HEK293 (cell line): ENCODE measurements around the gene FAM168B.
A peak's percentile ranks its signal among the peaks of the same experiment; 100 is the strongest.
"Not testable (repeated sequence)": the region's sequence is repeated elsewhere in the genome, so short reads cannot be mapped to it uniquely, and the experiment has no call there.

ENCODE experiments used
- CTCF ChIA-PET: fragments of 350-600 bp; formaldehyde crosslinking; extraction: SDS; loops from one replicate; lab custom pipeline; 2021; ENCODE audit warnings: antibody characterized with exemption; lab: Yijun Ruan, JAX
- POLR2A ChIA-PET: fragments of 300-600 bp; formaldehyde crosslinking; extraction: SDS; loops from one replicate; lab custom pipeline; 2020; ENCODE audit warnings: antibody characterized with exemption, inconsistent platforms; lab: Yijun Ruan, JAX
- H3K27ac ChIP-seq: fragments of 200-500 bp; sonication (Bioruptor generic); 2 replicates; pipeline ENCODE4 v1.5.1; 2014; ENCODE audit warnings: low read depth, low read length, control low read depth, inconsistent platforms; ENCODE audit errors: extremely low read depth
- H3K36me3 ChIP-seq, 2 experiments: fragments of 200-500 bp in 1 of 2; sonication (Bioruptor generic) in 1 of 2; 1 replicate in 1 of 2; 2 replicates in 1 of 2; pipeline ENCODE4 v1.5.1; 2014 to 2017; ENCODE audit warnings: inconsistent platforms in 2 of 2, low read length in 2 of 2; ENCODE audit not compliant: control insufficient read depth in 2 of 2, insufficient read depth in 1 of 2
- H3K4me1 ChIP-seq: fragments of 200-500 bp; sonication (Bioruptor generic); 2 replicates; pipeline ENCODE4 v1.5.1; 2014; ENCODE audit warnings: mild to moderate bottlenecking, low read length, inconsistent platforms; ENCODE audit not compliant: control insufficient read depth, insufficient read depth
- H3K4me3 ChIP-seq: 2 replicates; pipeline ENCODE4 v1.5.1; 2011; ENCODE audit warnings: low read depth, mild to moderate bottlenecking, control low read depth, low read length, moderate library complexity
- H3K9me3 ChIP-seq: fragments of 200-500 bp; sonication (Bioruptor generic); 2 replicates; pipeline ENCODE4 v1.5.1; 2014; ENCODE audit warnings: low read depth, low read length, inconsistent platforms; ENCODE audit not compliant: control insufficient read depth, insufficient read depth
- KLF7 ChIP-seq: fragments of 450-650 bp; formaldehyde crosslinking; IDR thresholded peaks from 2 replicates; pipeline ENCODE4 v1.5.1; 2016; ENCODE audit warnings: missing biosample characterization, missing genetic modification characterization, borderline replicate concordance
- TRIM28 ChIP-seq: IDR thresholded peaks from 2 replicates; pipeline ENCODE4 v1.6.1; 2011; ENCODE audit warnings: low read length, control low read depth, borderline replicate concordance
- ZFP3 ChIP-seq: fragments of 450-650 bp; formaldehyde crosslinking; IDR thresholded peaks from 2 replicates; pipeline ENCODE4 v1.5.1; 2016; ENCODE audit warnings: low read depth, missing biosample characterization, missing genetic modification characterization
- ZNF121 ChIP-seq: fragments of 450-650 bp; formaldehyde crosslinking; IDR thresholded peaks from 2 replicates; pipeline ENCODE4 v1.5.1; 2016; ENCODE audit warnings: missing biosample characterization, missing genetic modification characterization
- ZNF174 ChIP-seq: fragments of 450-650 bp; formaldehyde crosslinking; IDR thresholded peaks from 2 replicates; pipeline ENCODE4 v1.5.0; 2017; ENCODE audit warnings: missing biosample characterization, mild to moderate bottlenecking, missing genetic modification characterization
- ZNF223 ChIP-seq: fragments of 450-650 bp; formaldehyde crosslinking; IDR thresholded peaks from 2 replicates; pipeline ENCODE4 v1.5.1; 2016; ENCODE audit warnings: missing biosample characterization, missing genetic modification characterization
- ZNF239 ChIP-seq: fragments of 450-650 bp; formaldehyde crosslinking; IDR thresholded peaks from 2 replicates; pipeline ENCODE4 v1.5.1; 2016; ENCODE audit warnings: missing biosample characterization, missing genetic modification characterization
- ZNF311 ChIP-seq: fragments of 450-650 bp; formaldehyde crosslinking; IDR thresholded peaks from 2 replicates; pipeline ENCODE4 v1.5.1; 2017; ENCODE audit warnings: missing biosample characterization, missing genetic modification characterization, borderline replicate concordance
- ZNF426 ChIP-seq: fragments of 450-650 bp; formaldehyde crosslinking; IDR thresholded peaks from 2 replicates; pipeline ENCODE4 v1.5.1; 2017; ENCODE audit warnings: missing biosample characterization, missing genetic modification characterization, mild to moderate bottlenecking, inconsistent platforms, moderate library complexity
- ZNF488 ChIP-seq: fragments of 450-650 bp; formaldehyde crosslinking; IDR thresholded peaks from 2 replicates; pipeline ENCODE4 v1.5.1; 2016; ENCODE audit warnings: missing biosample characterization, missing genetic modification characterization
- ZNF521 ChIP-seq: fragments of 450-650 bp; formaldehyde crosslinking; IDR thresholded peaks from 2 replicates; pipeline ENCODE4 v1.5.1; 2017; ENCODE audit warnings: missing biosample characterization, mild to moderate bottlenecking, missing genetic modification characterization
- ZNF558 ChIP-seq: fragments of 450-650 bp; formaldehyde crosslinking; IDR thresholded peaks from 2 replicates; pipeline ENCODE4 v1.5.1; 2016; ENCODE audit warnings: missing biosample characterization, missing genetic modification characterization
- ZNF560 ChIP-seq: fragments of 450-650 bp; formaldehyde crosslinking; IDR thresholded peaks from 2 replicates; pipeline ENCODE4 v1.5.1; 2017; ENCODE audit warnings: missing biosample characterization, missing genetic modification characterization, borderline replicate concordance
- ZNF621 ChIP-seq: fragments of 450-650 bp; formaldehyde crosslinking; IDR thresholded peaks from 2 replicates; pipeline ENCODE4 v1.5.1; 2017; ENCODE audit warnings: missing biosample characterization, missing genetic modification characterization
- ZNF654 ChIP-seq: fragments of 450-650 bp; formaldehyde crosslinking; IDR thresholded peaks from 2 replicates; pipeline ENCODE4 v1.5.1; 2016; ENCODE audit warnings: low read depth, missing biosample characterization, missing genetic modification characterization
- ZNF664 ChIP-seq: fragments of 450-650 bp; formaldehyde crosslinking; IDR thresholded peaks from 2 replicates; pipeline ENCODE4 v1.5.1; 2016; ENCODE audit warnings: missing biosample characterization, missing genetic modification characterization
- ZNF777 ChIP-seq: fragments of 450-650 bp; formaldehyde crosslinking; IDR thresholded peaks from 2 replicates; pipeline ENCODE4 v1.5.1; 2017; ENCODE audit warnings: missing biosample characterization, missing genetic modification characterization, borderline replicate concordance
- ZNF785 ChIP-seq: fragments of 450-650 bp; formaldehyde crosslinking; IDR thresholded peaks from 2 replicates; pipeline ENCODE4 v1.5.1; 2016; ENCODE audit warnings: missing biosample characterization, missing genetic modification characterization
- ZNF791 ChIP-seq: fragments of 450-650 bp; formaldehyde crosslinking; IDR thresholded peaks from 2 replicates; pipeline ENCODE4 v1.5.1; 2016; ENCODE audit warnings: missing biosample characterization, missing genetic modification characterization
- ZSCAN5A ChIP-seq: fragments of 450-650 bp; formaldehyde crosslinking; IDR thresholded peaks from 2 replicates; pipeline ENCODE4 v1.5.1; 2016; ENCODE audit warnings: missing biosample characterization, missing genetic modification characterization

Gene FAM168B

GRCh38 chr2:131076707-131077106 is 16.6 kb downstream of the FAM168B start:
- CTCF ChIA-PET: no interaction called here
- H3K4me1 ChIP-seq: no peaks in the 10 kb centered on the region
- no peak overlapping the region for H3K4me3 ChIP-seq
- POLR2A ChIA-PET: interaction anchor here (0.7 to 0.8 kb wide), 2 partner anchors 14 to 404 kb away, joined by 3 to 5 read pairs; no protein-coding TSS in a partner anchor
- no peak for TF ChIP-seq ZNF560 (tag by site-specific recombination)
- no peak overlapping the region for H3K27ac ChIP-seq
- peaks cover 40 to 97% of the 10 kb centered on the region in 2 experiments for H3K36me3 ChIP-seq
- H3K9me3 ChIP-seq: no peaks in the 10 kb centered on the region

GRCh38 chr2:131075578-131075977 is 17.7 kb downstream of the FAM168B start:
- H3K27ac ChIP-seq, CTCF ChIA-PET, H3K9me3 ChIP-seq, H3K4me3 ChIP-seq, H3K4me1 ChIP-seq, POLR2A ChIA-PET: not testable (repeated sequence)
- H3K36me3 ChIP-seq: peaks cover 36 to 97% of the 10 kb centered on the region in 2 experiments

- H3K9me3 ChIP-seq, POLR2A ChIA-PET, H3K4me3 ChIP-seq, H3K27ac ChIP-seq: not testable (repeated sequence)
- H3K4me1 ChIP-seq: peaks cover 11% of the 10 kb centered on the region
- peak; percentile 60; the same call in 1 of the 2 replicates for TF ChIP-seq ZNF121 (tag by site-specific recombination)
- TF ChIP-seq, all 188 proteins: peak for 1; not testable (repeated sequence) for 187
- CTCF ChIA-PET: not testable (repeated sequence)
- H3K36me3 ChIP-seq: peaks cover 50 to 78% of the 10 kb centered on the region in 2 experiments
Measured at GRCh38 chr2:131068172-131068571, 25.1 kb downstream of the FAM168B start.

GRCh38 chr2:131067465-131068125 is 25.7 kb downstream of the FAM168B start:
- Histone ChIP-seq H3K9me3 (no peaks in the 10 kb centered on the region), H3K27ac (no peak overlapping the region), H3K36me3 (peaks cover 50 to 77% of the 10 kb centered on the region in 2 experiments), H3K4me3 (no peak overlapping the region), H3K4me1 (peaks cover 12% of the 10 kb centered on the region)
- ChIA-PET POLR2A (no interaction called here), CTCF (no interaction called here)
- no peak for TF ChIP-seq ZNF311
- no peak for TF ChIP-seq ZNF664 (tag by site-specific recombination)
- no peak for TF ChIP-seq TRIM28
- no peak for TF ChIP-seq ZNF791 (tag by site-specific recombination)
- TF ChIP-seq ZNF239 (tag by site-specific recombination): no peak
- TF ChIP-seq ZFP3 (tag by site-specific recombination): no peak
- TF ChIP-seq ZNF654 (tag by site-specific recombination): no peak
- no peak for TF ChIP-seq ZNF488 (tag by site-specific recombination)
- no peak for TF ChIP-seq ZNF777
- TF ChIP-seq ZNF174: no peak

GRCh38 chr2:131064589-131065512 is 28.4 kb downstream of the FAM168B start:
- TF ChIP-seq ZSCAN5A (tag by site-specific recombination) (no peak), ZNF785 (tag by site-specific recombination) (no peak), KLF7 (tag by site-specific recombination) (no peak), ZNF223 (no peak), ZNF426 (tag by site-specific recombination) (no peak), ZNF558 (no peak), ZNF621 (no peak), ZNF521 (tag by site-specific recombination) (no peak)
- Histone ChIP-seq H3K27ac (no peak overlapping the region), H3K4me1 (peaks cover 19% of the 10 kb centered on the region), H3K36me3 (peaks cover 42 to 70% of the 10 kb centered on the region in 2 experiments; a peak in 2 of 3 replicates), H3K4me3 (no peak overlapping the region), H3K9me3 (no peaks in the 10 kb centered on the region)
- POLR2A ChIA-PET: no interaction called here
- CTCF ChIA-PET: no interaction called here
